Measurements from ENCODE around the gene MPPED1.

- TF ChIP-seq PTBP1 (IDR thresholded peaks at IDR 0.05; ENCODE audit: low read depth, low read length, poor library complexity, severe bottlenecking), result no peak
- no peak for TF ChIP-seq KDM5A (IDR thresholded peaks at IDR 0.05; ENCODE audit: borderline replicate concordance, low read length)
- no peak for TF ChIP-seq ZNF12 (CRISPR knock-in tag; IDR thresholded peaks at IDR 0.05)
- no peak for TF ChIP-seq KLF15 (CRISPR knock-in tag; IDR thresholded peaks at IDR 0.05; ENCODE audit: borderline replicate concordance)
- TF ChIP-seq ZNF639 (CRISPR knock-in tag; conservative IDR thresholded peaks at IDR 0.05), result no peak
These were observed 92.3 kb downstream of the MPPED1 start for GRCh38 chr22:43504068-43504467.
